ENCODE results near the gene GAS2L1.

Gene GAS2L1

DNA sequence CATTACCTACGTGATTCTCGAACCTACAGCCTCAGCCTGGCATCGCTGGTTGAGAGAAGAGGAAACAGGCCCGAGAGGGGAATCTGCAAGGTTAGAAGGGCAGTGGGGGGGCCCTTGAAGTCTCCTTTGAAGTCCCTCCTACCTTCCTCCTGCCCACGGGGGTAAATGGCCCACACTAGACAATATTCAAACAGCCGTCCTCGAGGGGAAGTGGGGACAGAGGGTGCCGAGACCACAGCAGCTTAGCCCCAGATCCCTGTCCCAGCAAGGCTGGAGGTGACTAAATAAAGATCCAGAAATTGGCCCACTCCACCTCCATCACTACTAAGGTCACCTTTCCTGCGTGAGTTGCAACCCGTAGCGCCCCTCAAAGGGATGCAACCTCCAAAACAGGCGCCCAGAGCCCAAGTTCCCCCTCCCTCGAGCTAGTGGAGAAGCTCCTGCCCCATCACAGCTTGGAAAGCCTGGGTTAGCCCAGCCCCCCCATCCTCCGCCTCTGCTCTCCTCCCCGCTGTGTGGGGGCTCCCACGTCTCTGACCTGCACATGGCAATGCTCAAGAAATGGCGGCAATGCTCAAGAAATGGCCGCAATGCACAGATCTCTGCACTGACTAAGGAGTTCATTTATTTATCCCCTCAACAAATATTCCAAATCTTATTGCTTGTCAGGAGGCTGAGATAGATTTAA is 9.8 kb downstream of the GAS2L1 start:
- Histone ChIP-seq H3K27ac (ENCODE audit: extremely low read depth, low read depth, low read length) (no peak overlapping the region), H3K36me3 (ENCODE audit: control insufficient read depth in 2 of 2, insufficient read depth in 1 of 2, low read length in 2 of 2) (no peaks in the 10 kb centered on the region), H3K4me1 (ENCODE audit: control insufficient read depth, insufficient read depth, low read length) (peaks cover 7% of the 10 kb centered on the region), H3K9me3 (ENCODE audit: control insufficient read depth, insufficient read depth, low read depth, low read length) (no peaks in the 10 kb centered on the region), H3K4me3 (ENCODE audit: low read depth, low read length) (no peak overlapping the region)
- peak; percentile 33; the same call in 1 of the 2 replicates for TF ChIP-seq ZFHX2 (tag by site-specific recombination; conservative IDR thresholded peaks at IDR 0.05)
- TF ChIP-seq ZNF341 (tag by site-specific recombination; IDR thresholded peaks at IDR 0.05; ENCODE audit: low read depth): peak; percentile 8; the same call in 1 of the 2 replicates
- TF ChIP-seq ZNF324 (tag by site-specific recombination; IDR thresholded peaks at IDR 0.05): no peak
- 0 out of 2 replicates have a peak, but pooled peaks have one; percentile 37 for TF ChIP-seq EGR2 (tag by site-specific recombination; IDR thresholded peaks at IDR 0.05; ENCODE audit: low read depth)
- no peak for TF ChIP-seq HOXD13 (CRISPR knock-in tag; IDR thresholded peaks at IDR 0.05; ENCODE audit: borderline replicate concordance)
- TF ChIP-seq ZNF184 (tag by site-specific recombination; IDR thresholded peaks at IDR 0.05): no peak
- no peak for TF ChIP-seq ZNF169 (tag by site-specific recombination; IDR thresholded peaks at IDR 0.05)
- TF ChIP-seq, protein P1, sequence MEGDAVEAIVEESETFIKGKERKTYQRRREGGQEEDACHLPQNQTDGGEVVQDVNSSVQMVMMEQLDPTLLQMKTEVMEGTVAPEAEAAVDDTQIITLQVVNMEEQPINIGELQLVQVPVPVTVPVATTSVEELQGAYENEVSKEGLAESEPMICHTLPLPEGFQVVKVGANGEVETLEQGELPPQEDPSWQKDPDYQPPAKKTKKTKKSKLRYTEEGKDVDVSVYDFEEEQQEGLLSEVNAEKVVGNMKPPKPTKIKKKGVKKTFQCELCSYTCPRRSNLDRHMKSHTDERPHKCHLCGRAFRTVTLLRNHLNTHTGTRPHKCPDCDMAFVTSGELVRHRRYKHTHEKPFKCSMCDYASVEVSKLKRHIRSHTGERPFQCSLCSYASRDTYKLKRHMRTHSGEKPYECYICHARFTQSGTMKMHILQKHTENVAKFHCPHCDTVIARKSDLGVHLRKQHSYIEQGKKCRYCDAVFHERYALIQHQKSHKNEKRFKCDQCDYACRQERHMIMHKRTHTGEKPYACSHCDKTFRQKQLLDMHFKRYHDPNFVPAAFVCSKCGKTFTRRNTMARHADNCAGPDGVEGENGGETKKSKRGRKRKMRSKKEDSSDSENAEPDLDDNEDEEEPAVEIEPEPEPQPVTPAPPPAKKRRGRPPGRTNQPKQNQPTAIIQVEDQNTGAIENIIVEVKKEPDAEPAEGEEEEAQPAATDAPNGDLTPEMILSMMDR (tag by site-specific recombination; IDR thresholded peaks at IDR 0.05): no peak
- ChIA-PET POLR2A (no interaction called here), CTCF (interaction anchor here (0.6 to 2.0 kb wide), 7 partner anchors 10 to 310 kb away, joined by 3 to 7 read pairs (median 6); partner anchors contain the start of gene GAS2L1)

- peaks cover 6% of the 10 kb centered on the region for H3K4me1 ChIP-seq (ENCODE audit: control insufficient read depth, insufficient read depth, low read length)
- POLR2A ChIA-PET: interaction anchor here (0.8 kb wide), 1 partner anchor 11 kb away, joined by 3 read pairs; the partner anchor contains the start of gene GAS2L1
- no peak overlapping the region for H3K27ac ChIP-seq (ENCODE audit: extremely low read depth, low read depth, low read length)
- CTCF ChIA-PET: interaction anchor here (2.0 to 2.3 kb wide), 3 partner anchors 10 to 42 kb away, joined by 6 to 7 read pairs (median 6); partner anchors contain the start of gene GAS2L1
- H3K4me3 ChIP-seq (ENCODE audit: low read depth, low read length): no peak overlapping the region
- no peaks in the 10 kb centered on the region for H3K36me3 ChIP-seq (ENCODE audit: control insufficient read depth in 2 of 2, insufficient read depth in 1 of 2, low read length in 2 of 2)
- H3K9me3 ChIP-seq (ENCODE audit: control insufficient read depth, insufficient read depth, low read depth, low read length): no peaks in the 10 kb centered on the region
- TF ChIP-seq ZNF623 (tag by site-specific recombination; IDR thresholded peaks at IDR 0.05) (no peak), WT1 (tag by site-specific recombination; IDR thresholded peaks at IDR 0.05) (no peak), ZNF174 (tag by site-specific recombination; IDR thresholded peaks at IDR 0.05) (no peak), ZNF660 (tag by site-specific recombination; IDR thresholded peaks at IDR 0.05) (no peak), ZFP41 (tag by site-specific recombination; IDR thresholded peaks at IDR 0.05; ENCODE audit: borderline replicate concordance) (no peak), ZNF645 (tag by site-specific recombination; IDR thresholded peaks at IDR 0.05) (no peak), KLF10 (tag by site-specific recombination; IDR thresholded peaks at IDR 0.05) (no peak), ZSCAN4 (tag by site-specific recombination; IDR thresholded peaks at IDR 0.05) (no peak), ZNF248 (tag by site-specific recombination; IDR thresholded peaks at IDR 0.05) (no peak), ZNF302 (tag by site-specific recombination; IDR thresholded peaks at IDR 0.05; ENCODE audit: low read depth) (no peak)
These were observed 11.5 kb downstream of the GAS2L1 start for GRCh38 chr22:29317827-29318454.

Data from HEK293 (cell line).